ENCODE measurements around the gene MIA. TPM values are rescaled to one million over a fixed set of nuclear protein-coding genes. Genes with fewer than 3 reads are reported as not detected.
"Not testable (repeated sequence)": the region's sequence is repeated elsewhere in the genome, so short reads cannot be mapped to it uniquely, and the experiment has no call there.

MIA gene
- total RNA-seq, 1 experiment from 2014 or later: not detected

DNA sequence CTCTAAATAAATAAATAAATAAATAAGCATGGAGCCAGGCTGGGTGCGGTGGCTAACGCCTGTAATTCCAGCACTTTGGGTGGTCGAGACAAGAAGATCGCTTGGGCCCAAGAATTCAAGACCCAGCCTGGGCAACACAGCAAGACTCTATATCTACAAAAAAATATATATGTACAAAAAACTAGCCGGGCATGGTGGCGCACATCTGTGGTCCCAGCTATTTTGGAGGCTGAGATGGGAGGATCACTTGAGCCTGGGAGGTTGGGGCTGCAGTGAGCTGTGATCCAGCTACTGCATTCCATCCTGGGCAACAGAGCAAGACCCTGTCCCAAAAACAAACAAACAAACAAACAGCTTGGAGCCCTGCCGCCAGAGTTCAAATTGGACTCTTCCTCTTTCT is 27.8 kb upstream of the MIA start:
- no peak for DNase-seq (ENCODE audit: low spot score)
- in situ Hi-C loops (cut with HindIII; ENCODE audit: low sequenced_read_pairs): no loop called here

DNA sequence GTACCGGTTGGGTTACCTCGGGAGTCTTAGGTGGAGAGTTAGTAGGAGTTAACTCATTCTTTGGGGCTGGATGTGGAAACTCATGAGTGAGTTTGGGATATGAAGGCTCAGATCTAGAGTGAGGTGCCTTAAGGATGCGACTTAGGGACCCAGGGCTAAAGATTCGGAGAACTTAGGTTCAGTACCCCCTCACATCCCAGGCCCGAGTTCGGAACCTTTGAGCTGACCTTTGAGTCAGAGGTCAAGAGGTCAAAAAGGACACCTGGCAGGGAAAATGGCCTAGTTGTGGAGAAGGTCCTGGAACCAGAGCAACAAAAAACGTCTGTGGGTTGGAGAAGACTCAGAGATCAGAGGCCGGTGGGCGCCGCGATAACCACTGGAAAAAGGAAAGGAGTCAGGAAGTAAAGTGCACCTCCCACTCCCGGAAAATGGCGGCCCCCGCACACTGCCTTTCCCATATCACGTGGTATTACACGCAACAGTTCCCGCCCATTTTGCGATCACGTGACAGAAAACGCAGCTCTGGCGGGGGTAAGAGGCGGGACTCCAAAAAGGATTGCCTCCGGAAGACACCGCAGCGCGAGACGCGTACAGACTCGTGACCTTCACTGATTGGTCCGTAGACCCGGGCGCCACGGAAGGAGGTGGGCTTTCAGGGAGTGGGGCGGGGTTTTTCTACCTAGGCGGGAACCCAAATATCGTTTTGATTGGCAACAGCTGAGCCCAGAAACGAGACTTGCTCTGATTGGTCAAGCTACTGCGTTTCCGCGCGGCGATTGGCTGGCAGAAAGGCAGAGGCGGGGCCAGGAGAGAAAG is 25.1 kb upstream of the MIA start, which contains the start of gene ACTMAP:
Gene ACTMAP, minus strand, starts transcription at position 420 of the 816 bp plus-strand sequence. CDS start 674 bp downstream, outside the sequence.
- in situ Hi-C loops (cut with HindIII; ENCODE audit: low sequenced_read_pairs): no loop called here
- peak; percentile 100 for DNase-seq (ENCODE audit: low spot score)

DNA sequence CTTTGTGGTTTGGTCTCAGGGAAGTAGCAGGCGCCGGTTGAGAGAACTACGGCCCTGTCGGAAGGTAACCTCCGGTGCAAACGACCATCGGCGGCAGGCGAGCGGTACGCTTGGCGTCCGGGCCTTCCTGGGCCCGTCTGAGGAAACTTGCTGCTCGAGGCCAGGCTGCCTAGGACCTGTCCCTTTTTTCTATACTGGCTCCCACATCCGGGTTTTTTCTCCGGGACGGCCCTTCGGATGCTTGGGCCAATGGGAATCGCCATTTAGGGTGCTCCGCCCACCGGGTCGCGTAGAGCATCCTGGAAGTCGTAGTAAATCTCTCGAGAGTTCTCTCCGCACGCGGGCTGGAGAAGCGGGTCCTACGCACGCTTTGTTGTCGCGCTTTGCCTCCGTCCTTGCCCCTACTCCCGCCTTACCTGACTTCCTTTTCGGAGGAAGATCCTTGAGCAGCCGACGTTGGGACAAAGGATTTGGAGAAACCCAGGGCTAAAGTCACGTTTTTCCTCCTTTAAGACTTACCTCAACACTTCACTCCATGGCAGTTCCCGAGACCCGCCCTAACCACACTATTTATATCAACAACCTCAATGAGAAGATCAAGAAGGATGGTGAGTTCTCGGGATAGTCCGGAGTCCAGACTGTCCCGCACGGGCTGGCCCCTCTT is 24.3 kb upstream of the MIA start, which contains the start of gene SNRPA:
Gene SNRPA, plus strand, starts transcription at position 330 of the 664 bp plus-strand sequence. Its CDS starts 206 bp downstream, at position 536.
- DNase-seq (ENCODE audit: low spot score): peak; percentile 98
- in situ Hi-C loops (cut with HindIII; ENCODE audit: low sequenced_read_pairs): no loop called here

DNA sequence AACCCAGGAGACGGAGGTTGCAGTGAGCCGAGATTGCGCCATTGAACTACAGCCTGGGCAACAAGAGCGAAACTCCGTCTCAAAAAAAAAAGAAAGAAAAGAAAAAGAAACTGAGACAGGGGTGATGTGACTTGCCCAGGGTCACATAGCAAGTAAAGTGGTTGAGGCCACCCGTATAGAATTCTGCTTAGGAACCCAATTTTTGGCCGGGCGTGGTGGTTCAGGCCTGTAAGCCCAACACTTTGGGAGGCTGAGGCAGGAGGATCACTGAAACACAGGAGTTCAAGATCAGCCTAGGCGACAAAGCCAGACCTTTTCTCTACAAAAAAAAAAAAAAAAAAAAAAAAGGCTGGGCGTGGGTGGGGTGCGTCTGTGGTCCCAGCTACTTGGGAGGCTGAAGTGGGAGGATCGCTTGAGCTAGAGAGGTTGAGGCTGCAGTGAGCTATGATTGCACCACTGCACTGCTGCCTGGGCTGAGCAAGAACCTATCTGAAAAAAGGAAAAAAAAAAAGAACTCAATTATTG is 23.0 kb upstream of the MIA start:
- in situ Hi-C loops (cut with HindIII; ENCODE audit: low sequenced_read_pairs): no loop called here
- DNase-seq (ENCODE audit: low spot score): no peak

DNA sequence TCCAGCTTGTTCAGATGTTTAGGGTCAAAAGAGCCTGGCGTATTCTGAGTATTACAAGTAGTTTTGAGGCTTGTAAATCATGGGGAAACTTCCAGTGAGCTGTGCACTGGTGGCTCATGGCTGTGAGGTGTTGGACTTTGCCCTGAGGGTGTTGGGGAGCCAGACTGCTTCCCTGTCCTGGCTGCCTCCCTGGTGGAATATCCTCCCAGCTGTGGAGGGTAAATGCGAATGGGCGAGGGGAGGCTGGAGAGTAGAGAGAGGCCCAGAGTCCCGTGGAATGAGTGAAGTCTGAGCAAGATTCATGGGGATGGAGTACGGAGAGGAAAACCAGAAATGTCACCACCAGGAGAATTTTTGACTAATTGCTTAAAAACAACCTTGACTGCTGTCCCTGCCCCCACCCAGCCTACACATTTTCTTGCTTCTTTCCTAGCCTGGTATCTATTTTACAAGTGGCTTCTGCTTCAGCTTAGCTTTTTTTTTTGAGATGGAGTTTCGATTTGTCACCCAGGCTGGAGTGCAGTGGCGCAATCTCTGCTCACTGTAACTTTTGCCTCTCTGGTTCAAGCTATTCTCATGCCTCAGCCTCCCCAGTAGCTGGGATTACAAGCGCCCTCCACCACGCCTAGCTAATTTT is 20.6 kb upstream of the MIA start:
- in situ Hi-C loops (cut with HindIII; ENCODE audit: low sequenced_read_pairs): no loop called here
- no peak for DNase-seq (ENCODE audit: low spot score)

DNA sequence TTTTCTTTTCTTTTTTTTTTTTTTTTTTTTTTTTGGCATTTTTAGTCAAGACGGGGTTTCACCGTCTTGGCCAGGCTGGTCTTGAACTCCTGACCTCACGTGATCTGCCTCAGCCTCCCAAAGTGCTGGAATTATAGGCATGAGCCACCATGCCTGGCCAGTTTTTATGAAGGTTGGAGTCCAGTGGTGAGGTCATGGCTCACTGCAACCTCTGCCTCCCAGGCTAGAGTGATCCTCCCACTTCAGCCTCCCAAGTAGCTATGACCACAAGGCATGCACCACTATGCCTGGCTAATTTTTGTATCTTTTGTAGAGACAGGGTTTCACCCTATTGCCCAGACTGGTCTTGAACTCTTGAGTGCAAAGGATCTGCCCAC is 20.1 kb upstream of the MIA start:
- no peak for DNase-seq (ENCODE audit: low spot score)
- in situ Hi-C loops (cut with HindIII; ENCODE audit: low sequenced_read_pairs): no loop called here

DNA sequence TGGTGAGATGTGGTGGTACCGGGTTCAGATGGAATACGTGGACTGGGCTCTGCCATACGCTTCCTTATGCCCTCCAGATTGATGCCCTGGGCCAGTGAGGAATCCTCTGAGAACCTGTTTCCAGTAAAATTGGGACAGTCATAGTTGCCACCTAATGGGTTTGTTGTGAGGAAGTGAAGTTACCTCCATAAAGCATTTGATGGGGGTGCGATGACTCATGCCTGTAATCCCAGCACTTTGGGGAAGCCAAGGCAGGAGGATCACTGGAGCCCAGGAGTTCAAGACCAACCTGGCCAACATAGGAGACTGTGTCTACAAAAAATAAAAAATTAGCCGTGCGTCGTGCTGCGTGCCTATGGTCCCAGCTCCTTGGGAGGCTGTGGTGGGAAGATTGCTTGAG is 19.5 kb upstream of the MIA start:
- in situ Hi-C loops (cut with HindIII; ENCODE audit: low sequenced_read_pairs): no loop called here
- DNase-seq (ENCODE audit: low spot score): no peak

DNA sequence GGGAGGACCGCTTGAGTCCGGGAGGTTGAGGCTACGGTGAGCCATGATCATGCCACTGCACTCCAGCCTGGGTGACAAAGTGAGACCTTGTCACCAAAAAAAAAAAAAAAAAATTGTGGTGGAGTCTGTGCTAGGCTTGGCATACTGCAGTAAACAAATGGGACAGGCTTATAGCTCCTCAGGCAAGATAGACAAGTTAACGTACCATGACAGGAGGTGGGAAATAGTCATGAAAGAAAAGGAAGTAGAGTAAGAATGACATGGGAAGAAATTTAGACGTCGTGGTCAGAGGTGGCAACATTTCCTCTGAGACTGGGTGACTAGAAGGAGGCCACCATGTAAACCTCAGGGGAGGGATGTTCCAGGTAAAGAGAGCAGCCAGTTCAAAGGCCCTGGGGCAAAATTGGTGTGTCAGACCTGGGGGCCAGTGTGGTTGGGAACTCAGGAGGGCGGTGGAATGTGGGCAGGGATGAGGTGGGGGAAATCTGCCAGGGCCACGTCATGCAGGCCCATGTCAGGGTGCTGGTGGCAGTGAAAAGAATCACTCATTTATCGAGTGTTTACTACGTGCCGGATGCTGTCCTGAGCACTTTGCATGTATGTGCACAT is 18.7 kb upstream of the MIA start:
- DNase-seq (ENCODE audit: low spot score): no peak
- in situ Hi-C loops (cut with HindIII; ENCODE audit: low sequenced_read_pairs): no loop called here

DNA sequence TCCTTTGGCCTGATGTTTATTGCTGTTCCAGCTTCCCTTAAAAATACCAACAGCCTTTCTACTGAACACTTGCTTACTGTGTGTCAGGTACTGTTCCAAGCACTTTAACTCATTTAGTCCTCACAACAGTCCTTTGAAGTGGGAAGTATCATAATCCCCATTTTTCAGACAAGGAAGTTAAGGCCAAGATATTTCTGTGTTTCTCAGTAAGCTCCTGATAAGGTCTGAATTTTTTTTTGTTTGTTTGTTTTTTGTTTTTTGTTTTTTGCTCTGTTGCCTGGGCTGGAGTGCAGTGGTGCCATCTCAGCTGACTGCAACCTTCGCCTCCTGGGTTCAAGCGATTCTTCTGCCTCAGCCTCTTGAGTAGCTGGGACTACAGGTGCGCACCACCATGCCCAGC is 16.8 kb upstream of the MIA start:
- in situ Hi-C loops (cut with HindIII; ENCODE audit: low sequenced_read_pairs): no loop called here
- DNase-seq (ENCODE audit: low spot score): no peak

DNA sequence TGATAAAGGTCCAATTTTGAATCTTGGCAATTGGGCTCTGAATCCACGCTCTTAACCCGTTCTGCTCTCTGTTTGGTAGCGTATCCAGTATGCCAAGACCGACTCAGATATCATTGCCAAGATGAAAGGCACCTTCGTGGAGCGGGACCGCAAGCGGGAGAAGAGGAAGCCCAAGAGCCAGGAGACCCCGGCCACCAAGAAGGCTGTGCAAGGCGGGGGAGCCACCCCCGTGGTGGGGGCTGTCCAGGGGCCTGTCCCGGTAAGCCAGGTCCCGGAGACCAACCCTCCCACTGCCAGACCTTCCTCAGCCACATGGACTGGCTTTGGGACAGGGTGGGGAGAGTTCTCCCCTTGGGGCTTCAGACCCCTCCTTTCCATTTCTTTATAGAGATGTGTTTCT is 16.0 kb upstream of the MIA start:
- in situ Hi-C loops (cut with HindIII; ENCODE audit: low sequenced_read_pairs): no loop called here
- no peak for DNase-seq (ENCODE audit: low spot score)

DNA sequence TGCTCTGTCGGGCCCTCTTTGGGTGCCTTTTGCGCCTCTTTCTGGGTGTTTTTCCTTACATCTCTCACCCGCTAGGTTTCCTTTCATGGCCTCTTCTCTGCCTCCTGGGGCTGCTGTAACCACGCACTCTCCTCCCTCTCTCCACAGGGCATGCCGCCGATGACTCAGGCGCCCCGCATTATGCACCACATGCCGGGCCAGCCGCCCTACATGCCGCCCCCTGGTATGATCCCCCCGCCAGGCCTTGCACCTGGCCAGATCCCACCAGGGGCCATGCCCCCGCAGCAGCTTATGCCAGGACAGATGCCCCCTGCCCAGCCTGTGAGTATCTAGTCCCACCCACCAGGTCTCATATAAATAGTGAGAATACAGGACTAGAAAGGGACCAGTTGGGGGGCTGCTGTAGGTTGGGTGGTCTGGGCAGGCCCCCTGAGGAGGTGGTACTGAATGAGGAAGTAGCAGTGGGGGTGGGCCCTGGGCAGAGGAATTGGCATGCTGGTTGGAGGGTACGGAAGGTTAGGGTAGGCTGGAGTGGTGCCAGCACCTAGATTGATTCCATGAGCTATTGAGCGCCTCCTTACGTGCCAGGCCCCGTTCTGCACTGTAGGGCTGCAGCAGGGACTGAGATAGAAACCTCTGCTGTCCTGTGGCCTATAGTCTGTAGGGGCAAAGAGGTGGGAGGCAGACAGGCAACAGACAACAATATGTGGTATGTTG is 12.4 kb upstream of the MIA start:
- in situ Hi-C loops (cut with HindIII; ENCODE audit: low sequenced_read_pairs): no loop called here
- no peak for DNase-seq (ENCODE audit: low spot score)

DNA sequence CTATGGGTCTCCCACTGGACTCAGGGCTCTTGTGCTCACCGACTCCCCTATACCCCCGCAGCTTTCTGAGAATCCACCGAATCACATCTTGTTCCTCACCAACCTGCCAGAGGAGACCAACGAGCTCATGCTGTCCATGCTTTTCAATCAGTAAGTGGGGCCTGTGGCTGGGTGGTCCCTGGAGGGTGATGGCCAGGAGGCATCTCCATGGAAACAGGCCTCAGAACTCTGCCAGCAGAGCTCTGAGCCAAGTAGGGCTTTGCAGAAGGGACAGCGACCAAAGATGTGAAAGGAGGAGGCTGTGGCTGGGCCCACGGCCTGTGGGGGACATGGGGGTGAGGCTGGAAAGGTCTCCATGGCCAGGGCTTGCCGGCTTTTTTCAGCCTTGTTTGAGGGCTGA is 11.8 kb upstream of the MIA start:
- DNase-seq (ENCODE audit: low spot score): no peak
- in situ Hi-C loops (cut with HindIII; ENCODE audit: low sequenced_read_pairs): no loop called here

DNA sequence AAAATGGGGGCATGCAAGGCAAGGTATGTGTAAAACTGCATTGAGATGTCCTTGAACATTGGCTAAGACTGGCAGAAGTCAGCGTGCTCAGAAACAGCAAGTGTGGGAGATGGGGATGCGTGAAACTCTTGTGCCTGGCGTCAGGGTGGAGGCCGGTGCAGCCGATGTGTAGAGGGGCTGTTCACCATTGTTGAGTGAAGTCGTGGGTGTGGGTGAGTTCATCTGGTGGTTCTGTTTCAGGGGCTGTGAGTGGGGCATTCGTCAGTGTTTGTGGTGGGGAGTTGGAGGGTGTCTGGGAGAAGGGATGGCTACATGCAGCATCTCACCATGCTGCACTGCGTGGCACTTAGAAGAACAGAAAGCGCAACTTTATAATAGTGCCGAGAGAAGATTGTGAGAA is 11.4 kb upstream of the MIA start:
- in situ Hi-C loops (cut with HindIII; ENCODE audit: low sequenced_read_pairs): no loop called here
- no peak for DNase-seq (ENCODE audit: low spot score)

DNA sequence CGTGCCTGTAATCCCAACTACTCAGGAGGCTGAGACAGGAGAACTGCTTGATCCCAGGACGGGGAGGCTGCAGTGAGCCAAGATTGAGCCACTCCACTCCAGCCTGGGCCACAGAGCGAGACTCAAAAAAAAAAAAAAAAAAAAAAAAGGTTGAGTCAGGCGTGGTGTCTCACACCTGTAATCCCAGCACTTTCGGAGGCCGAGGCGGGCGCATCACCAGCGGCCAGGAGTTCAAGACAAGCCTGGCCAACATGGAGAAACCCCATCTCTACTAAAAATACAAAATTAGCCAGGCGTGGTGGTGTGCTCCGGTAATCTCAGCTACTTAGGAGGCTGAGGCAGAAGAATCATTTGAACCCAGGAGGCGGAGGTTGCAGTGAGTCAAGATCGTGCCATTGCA is 8.9 kb upstream of the MIA start:
- DNase-seq (ENCODE audit: low spot score); in situ Hi-C loops (cut with HindIII; ENCODE audit: low sequenced_read_pairs): not testable (repeated sequence)

DNA sequence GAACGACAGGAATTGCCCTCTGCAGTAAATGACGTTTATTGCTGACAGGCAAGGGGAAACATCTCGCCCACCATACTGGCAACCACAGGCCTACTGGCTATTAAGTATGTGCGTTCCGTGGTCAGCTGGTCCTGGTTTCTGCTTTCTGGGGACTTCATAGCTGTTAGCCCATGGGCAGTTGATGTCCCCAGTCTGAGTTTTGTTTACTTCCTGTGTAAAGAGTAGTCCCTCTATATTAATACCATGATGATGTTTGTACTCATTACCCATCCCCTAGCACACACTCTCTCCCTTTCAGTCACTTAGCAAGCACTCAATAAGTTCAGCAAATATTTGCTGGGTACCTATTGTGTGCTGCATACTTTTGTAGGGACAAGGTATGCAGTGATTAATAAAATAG is 6.5 kb upstream of the MIA start:
- DNase-seq (ENCODE audit: low spot score): no peak
- in situ Hi-C loops (cut with HindIII; ENCODE audit: low sequenced_read_pairs): no loop called here

DNA sequence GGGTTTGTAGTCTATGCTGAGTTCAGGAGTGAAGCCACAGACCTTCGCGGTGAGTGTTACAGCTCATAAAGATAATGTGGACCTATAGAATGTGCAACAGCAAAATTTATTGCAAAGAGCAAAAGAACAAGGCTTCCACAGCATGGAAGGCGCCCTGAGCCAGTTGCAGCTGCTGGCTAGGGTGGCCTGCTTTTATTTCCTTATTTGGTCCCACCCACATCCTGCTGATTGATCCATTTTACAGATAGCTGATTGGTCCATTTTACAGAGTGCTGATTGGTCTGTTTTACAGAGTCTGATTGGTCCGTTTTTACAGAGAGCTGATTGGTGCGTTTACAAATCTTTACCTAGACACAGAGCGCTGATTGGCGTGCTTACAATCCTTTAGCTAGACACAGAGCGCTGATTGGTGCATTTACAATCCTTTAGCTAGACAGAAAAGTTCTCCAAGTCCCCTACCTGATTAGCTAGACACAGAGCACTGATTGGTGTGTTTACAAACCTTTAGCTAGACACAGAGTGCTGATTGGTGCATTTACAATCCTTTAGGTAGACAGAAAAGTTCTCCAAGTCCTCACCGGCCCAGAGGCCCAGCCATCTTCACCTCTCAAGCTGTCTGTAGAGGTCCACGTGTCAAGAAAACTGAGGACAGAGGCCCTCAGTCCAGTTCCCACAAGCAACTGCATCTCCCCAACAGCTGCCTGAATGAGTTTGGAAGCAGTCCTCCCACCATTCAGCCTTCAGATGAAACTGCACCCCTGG is 4.0 kb upstream of the MIA start:
- in situ Hi-C loops (cut with HindIII; ENCODE audit: low sequenced_read_pairs): not testable (repeated sequence)
- DNase-seq (ENCODE audit: low spot score): peak; percentile 3

DNA sequence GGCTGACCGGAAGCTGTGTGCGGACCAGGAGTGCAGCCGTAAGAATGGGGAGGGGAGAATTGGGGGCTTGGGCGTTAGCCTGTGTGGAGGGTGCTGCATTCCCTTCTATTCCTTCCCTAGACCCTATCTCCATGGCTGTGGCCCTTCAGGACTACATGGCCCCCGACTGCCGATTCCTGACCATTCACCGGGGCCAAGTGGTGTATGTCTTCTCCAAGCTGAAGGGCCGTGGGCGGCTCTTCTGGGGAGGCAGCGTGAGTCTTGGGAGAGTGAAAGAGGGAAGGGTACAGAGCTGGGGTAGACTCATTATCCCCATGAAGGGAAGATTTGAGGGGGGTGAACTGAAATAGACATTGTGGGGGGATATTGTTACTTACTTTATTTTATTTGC is 306 bp downstream of the MIA start:
- DNase-seq (ENCODE audit: low spot score): no peak
- in situ Hi-C loops (cut with HindIII; ENCODE audit: low sequenced_read_pairs): no loop called here

DNA sequence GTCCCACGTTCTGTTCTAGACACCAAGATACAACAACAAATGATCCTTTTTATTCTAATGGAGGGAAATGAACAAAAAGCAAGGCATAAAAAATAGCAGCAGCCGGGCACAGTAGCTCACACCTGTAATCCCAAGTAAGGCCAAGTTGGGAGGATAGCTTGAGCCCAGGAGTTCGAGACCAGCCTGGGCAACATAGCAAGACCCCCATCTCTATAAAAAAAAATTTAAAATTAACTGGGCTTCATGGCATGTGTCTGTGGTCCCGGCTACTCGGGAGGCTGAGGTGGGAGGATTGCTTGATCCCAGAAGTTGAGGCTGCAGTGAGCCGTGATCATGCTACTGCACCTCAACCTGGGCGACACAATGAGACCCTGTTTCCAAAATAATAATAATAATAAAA is 1.0 kb downstream of the MIA start:
- in situ Hi-C loops (cut with HindIII; ENCODE audit: low sequenced_read_pairs): no loop called here

More for the DNA sequence above, 1.0 kb downstream of the MIA start:
- DNase-seq (ENCODE audit: low spot score): no peak
